ENCODE measurements around the gene SUGCT. TPM values are rescaled to one million over a fixed set of nuclear protein-coding genes. Genes with fewer than 3 reads are reported as not detected.
"Not testable (repeated sequence)": the region's sequence is repeated elsewhere in the genome, so short reads cannot be mapped to it uniquely, and the experiment has no call there.

SUGCT gene
- polyA plus RNA-seq, 12 donors = 2.0 to 42.9 (median 2.8) TPM; not detected in 1

DNA sequence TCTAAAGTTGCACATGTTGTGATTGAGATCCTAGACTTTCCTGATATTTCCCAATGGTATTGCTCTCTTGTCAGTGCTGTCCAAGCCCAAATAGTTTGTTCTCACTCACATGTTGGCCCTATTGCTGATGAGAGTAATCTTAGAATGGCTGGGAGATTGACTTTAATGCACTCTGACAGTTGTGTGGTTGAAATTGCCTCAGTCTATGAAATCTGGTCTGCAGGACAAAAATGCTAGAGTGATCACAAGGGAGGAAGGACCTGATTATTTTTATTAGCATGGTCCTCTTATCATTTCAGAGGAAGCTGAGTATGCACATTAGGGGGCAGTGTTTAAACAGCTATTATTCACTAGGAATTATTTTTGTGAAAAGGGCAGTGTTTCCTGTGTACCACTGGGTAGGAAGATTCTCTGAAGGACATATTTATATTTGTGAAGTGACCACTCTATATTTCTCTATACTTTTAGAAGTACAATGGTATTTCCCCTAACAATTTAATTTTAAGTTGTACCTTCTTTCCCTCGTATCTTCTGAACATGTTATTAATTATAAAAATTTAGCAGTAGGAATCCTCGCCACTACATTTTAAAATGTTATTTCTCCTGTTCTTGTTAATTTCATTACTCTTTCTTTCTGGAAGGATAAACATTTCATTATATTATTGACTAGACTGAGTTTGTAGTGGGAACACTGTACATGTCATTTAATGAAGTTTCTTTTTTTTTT lies 64.4 kb downstream of the SUGCT start:
- DNase-seq = no peak

GRCh38 chr7:40200791-40201190 lies 66.0 kb downstream of the SUGCT start:
- DNase-seq = peak; percentile 63

DNA sequence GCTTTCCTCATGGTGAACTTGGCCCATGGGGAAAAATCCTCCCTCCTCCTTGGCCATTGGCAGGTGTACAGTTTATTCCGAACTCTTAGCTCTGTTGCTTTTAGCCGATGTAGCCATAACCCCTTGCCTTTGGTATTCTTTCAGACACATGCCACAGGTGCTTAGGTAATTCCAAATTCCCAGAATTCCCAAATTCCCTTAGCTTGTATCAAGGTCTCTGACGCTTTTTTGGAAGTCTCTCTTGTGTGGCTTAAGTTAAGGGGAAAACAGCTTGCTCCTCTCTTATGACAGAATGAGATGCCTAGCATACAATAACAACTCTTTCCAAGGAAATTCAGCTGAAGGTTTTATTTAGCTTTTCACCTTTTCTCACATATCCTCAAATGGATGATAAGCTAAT lies 68.0 kb downstream of the SUGCT start:
- DNase-seq = no peak

DNA sequence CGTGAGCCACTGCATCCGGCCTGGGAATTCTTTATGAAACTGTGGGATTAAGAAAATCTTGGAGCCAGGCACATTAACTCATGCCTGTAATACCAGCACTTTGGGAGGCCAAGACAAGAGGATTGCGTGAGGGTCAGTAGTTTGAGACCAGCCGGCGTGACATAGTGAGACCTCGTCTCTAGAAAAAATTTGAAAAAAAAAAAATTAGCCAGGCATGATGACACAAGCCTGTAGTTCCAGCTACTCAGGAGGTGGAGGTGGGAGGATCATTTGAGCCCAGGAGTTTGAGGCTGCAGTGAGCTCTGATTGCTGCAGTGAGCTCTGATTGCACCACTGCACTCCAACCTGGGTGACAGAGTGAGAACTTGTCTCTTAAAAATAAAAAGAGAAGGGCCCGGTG lies 69.8 kb downstream of the SUGCT start:
- no peak for DNase-seq

GRCh38 chr7:40205992-40206391 lies 71.2 kb downstream of the SUGCT start:
- DNase-seq = no peak

DNA sequence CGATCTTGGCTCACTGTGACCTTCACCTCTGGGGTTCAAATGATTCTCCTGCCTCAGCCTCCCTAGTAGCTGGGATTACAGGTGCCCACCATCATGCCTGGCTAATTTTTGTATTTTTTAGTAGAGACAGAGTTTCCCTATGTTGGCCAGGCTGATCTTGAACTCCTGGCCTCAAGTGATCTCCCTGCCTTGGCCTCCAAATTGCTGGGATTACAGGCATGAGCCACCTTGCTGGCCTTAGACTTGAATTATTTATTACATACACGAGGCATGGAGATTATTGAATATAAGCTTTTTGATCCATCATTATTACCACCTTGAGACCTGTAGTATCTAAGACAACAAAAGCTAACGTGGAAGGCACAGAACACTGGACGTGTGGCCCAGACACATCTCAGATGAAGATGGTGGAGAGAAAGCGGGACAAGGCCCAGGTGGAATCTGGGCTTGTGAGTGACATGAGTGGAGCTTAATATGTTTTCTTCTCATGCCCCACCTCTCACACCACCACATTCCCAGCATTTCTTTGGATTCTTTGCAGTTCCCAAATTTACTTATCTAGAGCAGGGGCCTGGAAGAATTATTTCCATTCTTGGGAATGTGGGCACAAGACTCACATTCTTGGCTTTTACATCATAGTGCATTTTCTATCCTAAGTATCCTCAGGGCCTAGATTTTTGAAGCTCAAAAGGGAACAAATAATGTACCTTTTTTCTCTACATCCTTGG lies 76.6 kb downstream of the SUGCT start:
- DNase-seq = no peak

- DNase-seq = no peak
Observed at GRCh38 chr7:40213291-40213690, 78.5 kb downstream of the SUGCT start.

DNA sequence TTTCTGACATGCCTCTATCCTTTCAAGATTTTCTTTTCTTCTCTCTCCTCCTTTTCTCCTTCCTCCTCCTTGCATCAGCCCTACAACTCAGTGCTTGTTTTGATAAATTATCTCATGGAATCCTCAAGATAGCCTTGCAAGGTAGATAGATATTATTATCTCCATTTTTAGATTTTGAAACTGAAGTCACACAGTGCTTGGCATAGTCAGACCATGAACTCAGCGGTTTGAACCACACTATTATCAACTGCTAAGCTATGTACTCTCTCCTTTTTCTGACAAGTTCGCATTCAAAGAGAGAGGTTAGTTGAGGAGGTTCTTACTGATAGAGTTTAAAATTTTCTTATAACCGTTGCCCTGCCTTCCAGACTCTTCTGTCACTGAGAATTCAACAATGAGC lies 79.1 kb downstream of the SUGCT start:
- no peak for DNase-seq

DNA sequence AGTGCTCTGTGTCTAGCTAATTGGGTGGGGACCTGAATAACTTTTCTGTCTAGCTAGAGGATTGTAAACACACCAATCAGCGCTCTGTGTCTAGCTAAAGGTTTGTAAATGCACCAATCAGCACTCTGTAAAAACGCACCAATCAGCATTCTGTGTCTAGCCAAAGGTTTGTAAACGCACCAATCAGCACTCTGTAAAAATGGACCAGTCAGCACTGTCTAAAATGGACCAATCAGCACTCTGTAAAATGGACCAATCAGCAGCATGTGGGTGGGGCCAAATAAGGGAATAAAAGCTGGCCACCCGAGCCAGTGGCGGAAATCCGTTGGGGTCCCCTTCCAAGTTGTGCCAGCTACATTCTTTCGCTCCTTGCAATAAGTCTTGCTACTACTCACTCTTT lies 83.8 kb downstream of the SUGCT start:
- DNase-seq = not testable (repeated sequence)

DNA sequence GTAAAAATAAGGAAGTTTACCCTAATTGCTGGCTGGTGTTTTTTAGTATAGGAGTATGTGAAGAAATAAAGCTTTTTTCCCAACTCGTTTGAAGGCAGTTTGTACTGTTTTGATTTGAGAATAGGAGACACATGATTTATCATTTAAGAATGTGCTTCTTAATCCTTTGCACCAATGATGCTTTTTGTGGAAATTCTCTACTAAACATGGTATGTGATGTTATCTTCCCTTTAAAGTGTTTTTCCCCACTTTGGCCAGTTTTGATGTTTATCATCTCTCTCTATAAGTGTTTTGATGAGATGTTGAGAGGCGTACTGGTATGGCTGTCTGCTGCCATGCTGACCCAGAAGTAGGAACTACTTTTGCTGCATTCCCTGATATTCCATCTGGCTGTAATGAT lies 85.1 kb downstream of the SUGCT start:
- DNase-seq = no peak

- no peak for DNase-seq
Observed at GRCh38 chr7:40220421-40220911, 85.7 kb downstream of the SUGCT start.

DNA sequence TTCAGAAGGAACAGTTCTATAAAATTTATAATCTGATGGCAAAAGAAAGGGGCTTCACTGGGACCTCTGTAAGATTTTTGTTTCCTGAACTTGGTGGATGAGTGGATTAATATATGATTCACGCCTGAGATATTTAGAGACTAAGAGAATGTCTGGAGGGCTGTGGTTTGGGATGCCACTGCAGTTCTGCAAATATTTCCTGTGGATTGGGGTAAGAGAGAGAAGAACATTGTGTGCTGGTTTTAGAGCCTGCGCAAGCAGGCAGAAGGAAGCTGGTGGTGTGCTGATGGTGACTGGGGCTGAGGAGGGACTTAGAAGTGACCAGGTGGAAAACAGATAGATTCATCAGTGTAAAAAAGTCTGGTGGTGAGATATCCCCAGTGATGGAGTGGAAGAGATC lies 87.0 kb downstream of the SUGCT start:
- DNase-seq = no peak

DNA sequence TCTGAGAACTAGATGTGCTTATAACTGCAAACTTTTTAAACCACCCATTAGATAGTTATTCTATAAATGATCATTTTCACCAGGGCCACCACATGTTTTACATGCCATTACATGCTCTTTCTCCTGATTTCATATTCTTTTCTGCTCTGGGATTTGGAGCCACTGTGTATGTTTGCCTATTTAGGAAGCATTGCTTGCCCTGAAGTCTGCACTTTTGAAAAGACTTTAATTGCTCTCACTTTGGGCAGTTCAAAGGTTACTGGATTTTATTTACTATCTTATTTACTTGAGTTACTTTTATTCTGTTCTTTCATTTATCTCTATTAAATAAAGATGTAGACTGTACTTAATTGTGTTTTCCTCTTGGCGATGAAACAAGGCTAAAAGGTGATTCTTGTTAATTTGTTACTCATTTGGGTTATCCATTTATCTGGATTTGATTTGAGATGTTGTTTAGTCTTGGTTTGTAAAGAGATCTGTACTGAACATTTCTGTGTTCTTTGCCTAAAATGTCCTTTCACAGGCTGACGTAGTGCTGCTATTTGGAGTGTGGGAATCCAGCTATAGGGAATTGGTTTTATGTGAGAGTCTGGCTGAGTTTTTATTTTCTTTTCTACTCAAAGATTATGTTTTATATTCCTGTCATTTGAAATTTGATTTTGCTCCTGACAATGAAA lies 88.8 kb downstream of the SUGCT start:
- no peak for DNase-seq

DNA sequence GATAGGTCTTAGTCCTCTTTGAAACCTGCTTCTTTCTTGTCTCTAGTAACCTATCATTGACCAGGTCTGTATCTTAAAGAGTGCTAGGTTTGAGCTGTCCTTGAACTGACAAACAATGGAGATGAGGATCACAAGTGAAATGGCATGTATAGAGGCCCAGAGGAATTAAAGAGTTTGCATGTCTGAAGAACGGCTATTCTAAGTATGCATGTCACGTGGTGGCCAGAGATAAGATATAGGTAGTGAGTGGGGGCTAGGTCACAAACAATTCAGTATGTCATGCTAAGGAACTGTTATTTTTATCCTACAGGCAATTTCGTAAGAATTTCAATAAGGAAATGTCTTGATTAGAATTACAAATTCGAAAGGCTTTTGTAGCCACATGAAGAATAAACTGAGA lies 95.3 kb downstream of the SUGCT start:
- DNase-seq = no peak

DNA sequence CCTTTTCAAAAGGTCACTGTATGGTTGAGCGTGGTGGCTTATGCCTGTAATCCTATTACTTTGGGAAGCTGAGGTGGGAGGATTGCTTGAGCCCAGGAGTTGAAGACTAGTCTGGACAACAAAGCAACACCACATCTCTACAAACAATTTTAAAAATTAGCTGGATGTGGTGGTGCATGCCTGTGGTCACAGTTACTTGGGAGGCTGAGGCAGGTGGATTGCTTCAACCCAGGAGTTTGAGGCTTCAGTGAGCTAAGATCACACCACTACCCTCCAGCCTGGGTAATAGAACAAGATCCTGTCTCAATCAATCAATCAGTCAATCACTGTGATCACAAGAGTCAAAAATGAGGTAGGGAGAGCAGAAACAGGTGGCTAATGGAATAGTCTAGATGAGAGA lies 97.0 kb downstream of the SUGCT start:
- DNase-seq = no peak

GRCh38 chr7:40232242-40232893 lies 97.6 kb downstream of the SUGCT start:
- peak; percentile 61 for DNase-seq

GRCh38 chr7:40234046-40234445 lies 99.2 kb downstream of the SUGCT start:
- DNase-seq = no peak

GRCh38 chr7:40234666-40235065 lies 99.9 kb downstream of the SUGCT start:
- no peak for DNase-seq

GRCh38 chr7:40237731-40238130 lies 102.9 kb downstream of the SUGCT start:
- no peak for DNase-seq

DNA sequence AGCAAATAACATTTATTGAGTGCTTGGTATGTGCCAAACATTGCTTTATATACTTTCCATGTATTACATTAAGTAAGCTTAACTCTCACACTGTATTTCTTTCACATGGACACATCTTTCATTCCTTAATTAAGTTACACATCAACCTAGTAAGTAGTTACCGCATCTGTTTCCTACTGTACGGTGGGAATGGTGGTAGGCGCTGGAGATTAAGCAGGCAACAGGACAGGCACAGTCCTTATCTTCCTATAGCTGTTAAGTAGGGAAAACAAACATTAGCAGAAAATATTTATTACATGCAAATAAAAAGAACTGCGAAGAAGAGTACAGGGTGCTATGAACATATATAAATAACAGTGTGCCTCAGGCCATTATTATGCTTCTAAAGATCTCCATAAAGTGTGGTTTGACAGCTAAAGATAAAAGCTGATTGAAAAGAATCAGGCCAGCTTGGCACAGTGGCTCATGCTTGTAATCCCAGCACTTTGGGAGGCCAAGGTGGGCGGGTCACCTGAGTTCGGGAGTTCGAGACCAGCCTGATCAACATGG lies 105.0 kb downstream of the SUGCT start:
- DNase-seq = no peak

DNA sequence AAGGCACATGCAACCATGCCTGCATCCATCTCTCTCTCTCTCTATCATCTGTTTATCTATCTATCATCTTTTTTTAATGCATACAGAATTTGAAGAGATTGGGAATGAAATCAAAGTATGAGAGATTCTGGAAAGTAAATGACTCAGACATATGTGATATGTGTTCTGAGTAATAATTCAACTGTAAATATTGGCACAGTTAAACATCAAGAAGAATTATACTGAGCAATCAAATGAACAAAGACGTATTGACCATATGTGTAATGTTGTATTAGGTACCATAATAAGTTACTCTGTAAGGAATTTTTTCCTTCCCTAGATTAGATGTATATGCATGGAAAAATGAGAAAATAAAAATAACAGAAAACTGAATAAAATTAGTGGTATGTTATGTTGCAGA lies 108.3 kb downstream of the SUGCT start:
- no peak for DNase-seq

- DNase-seq = no peak
Observed at GRCh38 chr7:40244226-40244625, 109.4 kb downstream of the SUGCT start.
